Measurements from ENCODE around the gene RFPL2.

- TF ChIP-seq CTCF (conservative IDR thresholded peaks at IDR 0.05), result no peak
- no peak for TF ChIP-seq EZH2 (IDR thresholded peaks at IDR 0.05; ENCODE audit: low read depth)
Observed at GRCh38 chr22:32249231-32249630, 44.4 kb upstream of the RFPL2 start.

All from PC-9 (cell line).